Stomach (tissue), 9 donors: ENCODE data around the gene SFT2D3. TPM values are rescaled to one million over a fixed set of nuclear protein-coding genes. Genes with fewer than 3 reads are reported as not detected.
"Not testable (repeated sequence)": the region's sequence is repeated elsewhere in the genome, so short reads cannot be mapped to it uniquely, and the experiment has no call there.

Experiments used
- DNase-seq, 2 donors: peaks; one replicate each; pipeline versions ENCODE4 v3.0.0 to v3.0.0-alpha.2; 2013 to 2019
- H3K27ac ChIP-seq, 5 donors: fragments of 200-600 bp in 4 of 5; sonication (generic) in 4 of 5; one replicate each; pipeline ENCODE4 v1.5.1; 2013 to 2019; ENCODE audit warnings: mild to moderate bottlenecking in 1 of 5, moderate library complexity in 1 of 5
- H3K27me3 ChIP-seq, 3 donors: fragments of 200-600 bp; sonication (generic); one replicate each; pipeline ENCODE4 v1.5.1; 2017 to 2019; ENCODE audit warnings: mixed run types in 1 of 3
- H3K36me3 ChIP-seq, 4 donors: fragments of 200-600 bp; sonication (generic); 1 replicate in 3 of 4; 2 replicates in 1 of 4; pipeline ENCODE4 v1.5.1; 2016 to 2019
- H3K4me1 ChIP-seq, 4 donors: fragments of 200-600 bp; sonication (generic); one replicate each; pipeline ENCODE4 v1.5.1; 2016 to 2019
- H3K4me3 ChIP-seq, 4 donors: fragments of 200-600 bp; sonication (generic) in 3 of 4; one replicate each; pipeline ENCODE4 v1.5.1; 2016 to 2019; ENCODE audit warnings: mild to moderate bottlenecking in 1 of 4
- H3K9me3 ChIP-seq, 4 donors: fragments of 200-600 bp; sonication (generic); one replicate each; pipeline ENCODE4 v1.5.1; 2016 to 2019
- EP300 ChIP-seq: sonication (generic); formaldehyde crosslinking; IDR thresholded peaks from one replicate; pipeline ENCODE4 v1.6.1; 2017; ENCODE audit warnings: antibody characterized with exemption
- POLR2A ChIP-seq, 4 donors: fragments of 450-650 bp; IDR thresholded peaks; one replicate each; pipeline ENCODE4 v1.6.1; 2016; ENCODE audit warnings: antibody characterized with exemption in 4 of 4, control low read depth in 2 of 4, mild to moderate bottlenecking in 1 of 4, moderate library complexity in 1 of 4
- POLR2AphosphoS5 ChIP-seq, 3 donors: sonication (generic); formaldehyde crosslinking; IDR thresholded peaks; one replicate each; pipeline ENCODE4 v1.6.1; 2016; ENCODE audit warnings: antibody characterized with exemption in 3 of 3
- WGBS, 5 donors: extraction: QIAGEN DNeasy Blood & Tissue Kit in 3 of 5; methylation state at CpG; one replicate each; pipeline versions ENCODE4 v1.1.5 to v1.1.7; 2013 to 2018; 5-methylcytosine and 5-hydroxymethylcytosine counted together
- intact Hi-C: fragments of 100-400 bp; cut with DNase I; formaldehyde crosslinking; loops from one replicate; pipeline ENCODE4 v1.15.1; 2023; ENCODE audit warnings: low total_unique reads
- polyA plus RNA-seq, 3 donors: library from polyadenylated mRNA; stranded (reverse); fragments of 200-250 nt; gene quantifications; one replicate each; pipeline ENCODE4 v1.2.3, GENCODE V29; 2013
- total RNA-seq, 5 donors: library from RNA; depleted of rRNA; stranded (reverse); fragments of >200 nt; gene quantifications; one replicate each; pipeline versions ENCODE4 v1.1.0 to v1.2.3, GENCODE V29; 2014 to 2016
- TF ChIP-seq, protein P1 (sequence below), 7 experiments: fragments of 450-650 bp in 4 of 7; fragments of 200-600 bp in 3 of 7; sonication (generic) in 3 of 7; IDR thresholded peaks; one replicate each; pipeline ENCODE4 v1.5.1; 2016 to 2019; ENCODE audit warnings: antibody characterized with exemption in 7 of 7, control low read depth in 2 of 7, mild to moderate bottlenecking in 1 of 7
- donor health status: healthy with polysubstance abuse.
- donor health status: Bipolar disorder and iron deficiency.
- donor health status: healthy.

Gene SFT2D3
- total and polyA plus RNA-seq, 8 donors, result 2.1 to 35.6 (median 6.6) TPM

DNA sequence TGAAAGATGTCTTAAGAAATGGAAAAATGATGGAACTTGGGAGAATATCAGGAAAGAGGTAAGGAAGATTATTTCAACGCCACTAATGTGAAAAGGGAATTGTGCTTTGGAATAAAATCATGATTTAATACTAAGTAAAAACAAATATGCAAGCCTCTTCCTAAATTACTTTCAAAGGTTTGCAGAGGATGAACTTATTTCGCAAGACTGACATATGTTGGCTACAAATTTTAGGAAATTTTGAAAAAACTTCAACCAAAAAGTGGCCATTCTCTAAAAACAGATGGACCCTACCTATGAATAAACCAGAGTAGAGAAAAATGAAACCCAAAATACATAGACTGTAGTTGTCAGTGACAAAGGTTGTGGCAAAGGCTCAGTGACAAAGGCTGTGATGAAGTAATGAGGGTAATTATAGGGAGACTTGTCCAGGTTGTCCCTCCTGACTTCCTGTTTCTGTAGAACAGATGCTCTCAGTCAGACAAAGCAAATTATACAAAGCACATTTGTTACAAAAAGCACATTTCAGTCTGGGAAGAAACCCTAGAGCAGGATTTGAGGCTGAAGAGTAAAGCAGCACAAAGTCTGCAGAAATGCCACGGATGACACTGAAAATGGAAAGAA is 39.5 kb downstream of the SFT2D3 start:
- TF ChIP-seq POLR2AphosphoS5 (IDR thresholded peaks at IDR 0.05), result no peak
- TF ChIP-seq, protein P1, sequence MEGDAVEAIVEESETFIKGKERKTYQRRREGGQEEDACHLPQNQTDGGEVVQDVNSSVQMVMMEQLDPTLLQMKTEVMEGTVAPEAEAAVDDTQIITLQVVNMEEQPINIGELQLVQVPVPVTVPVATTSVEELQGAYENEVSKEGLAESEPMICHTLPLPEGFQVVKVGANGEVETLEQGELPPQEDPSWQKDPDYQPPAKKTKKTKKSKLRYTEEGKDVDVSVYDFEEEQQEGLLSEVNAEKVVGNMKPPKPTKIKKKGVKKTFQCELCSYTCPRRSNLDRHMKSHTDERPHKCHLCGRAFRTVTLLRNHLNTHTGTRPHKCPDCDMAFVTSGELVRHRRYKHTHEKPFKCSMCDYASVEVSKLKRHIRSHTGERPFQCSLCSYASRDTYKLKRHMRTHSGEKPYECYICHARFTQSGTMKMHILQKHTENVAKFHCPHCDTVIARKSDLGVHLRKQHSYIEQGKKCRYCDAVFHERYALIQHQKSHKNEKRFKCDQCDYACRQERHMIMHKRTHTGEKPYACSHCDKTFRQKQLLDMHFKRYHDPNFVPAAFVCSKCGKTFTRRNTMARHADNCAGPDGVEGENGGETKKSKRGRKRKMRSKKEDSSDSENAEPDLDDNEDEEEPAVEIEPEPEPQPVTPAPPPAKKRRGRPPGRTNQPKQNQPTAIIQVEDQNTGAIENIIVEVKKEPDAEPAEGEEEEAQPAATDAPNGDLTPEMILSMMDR (IDR thresholded peaks at IDR 0.05), result no peak
- no peak for TF ChIP-seq POLR2A (IDR thresholded peaks at IDR 0.05)
- Histone ChIP-seq H3K9me3 (no peaks in the 10 kb centered on the region), H3K36me3 (peaks cover 0 to 28% (median 23%) of the 10 kb centered on the region in 4 donors), H3K27me3 (no peaks in the 10 kb centered on the region), H3K4me3 (no peak overlapping the region), H3K4me1 (peaks cover 0 to 4% (median 0%) of the 10 kb centered on the region in 4 donors), H3K27ac (no peak overlapping the region)
- WGBS, 5 donors, result 92 to 98% (median 94%) methylated on average over 3 of the region's 3 CpGs
- DNase-seq, result peak in 1 of 2 donors; percentile 10
- intact Hi-C loops, result no loop called here

DNA sequence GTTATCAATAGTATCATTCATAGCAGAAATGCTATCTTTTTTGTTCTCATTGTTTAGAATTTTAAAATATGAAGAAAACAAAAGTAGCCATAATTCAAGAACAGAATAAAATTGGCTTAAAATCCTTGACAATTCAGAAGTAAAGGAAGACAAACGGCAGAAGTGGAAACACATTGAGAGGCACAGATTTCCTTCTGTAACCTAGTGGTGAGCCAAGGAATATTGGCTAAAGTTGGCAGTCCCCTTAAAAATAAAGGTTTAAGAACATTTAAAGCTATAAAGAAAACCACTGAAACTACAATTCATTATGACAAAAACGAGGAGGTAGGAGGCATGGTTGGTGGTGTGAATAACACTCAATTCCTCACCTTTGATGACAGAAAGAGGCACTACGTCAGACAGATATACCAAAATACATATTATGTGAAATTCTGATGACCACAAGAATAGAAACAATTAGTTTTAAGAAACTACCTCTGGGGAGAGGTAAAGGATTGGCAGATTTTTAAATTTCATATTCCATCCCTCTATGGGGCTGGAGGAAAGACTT is 42.3 kb downstream of the SFT2D3 start:
- TF ChIP-seq EP300 (no peak), POLR2AphosphoS5 (IDR thresholded peaks at IDR 0.05) (no peak), POLR2A (IDR thresholded peaks at IDR 0.05) (no peak)
- TF ChIP-seq, protein P1 (IDR thresholded peaks at IDR 0.05), result no peak
- DNase-seq, result no peak
- 78 to 82% (median 79%) methylated on average over 3 of the region's 3 CpGs for WGBS, 5 donors
- no peak overlapping the region for H3K27ac ChIP-seq
- intact Hi-C loops, result no loop called here
- no peaks in the 10 kb centered on the region for H3K4me1 ChIP-seq
- H3K9me3 ChIP-seq, result no peaks in the 10 kb centered on the region
- no peaks in the 10 kb centered on the region for H3K27me3 ChIP-seq
- H3K36me3 ChIP-seq, result peaks cover 0 to 44% (median 34%) of the 10 kb centered on the region in 4 donors
- no peak overlapping the region for H3K4me3 ChIP-seq

DNA sequence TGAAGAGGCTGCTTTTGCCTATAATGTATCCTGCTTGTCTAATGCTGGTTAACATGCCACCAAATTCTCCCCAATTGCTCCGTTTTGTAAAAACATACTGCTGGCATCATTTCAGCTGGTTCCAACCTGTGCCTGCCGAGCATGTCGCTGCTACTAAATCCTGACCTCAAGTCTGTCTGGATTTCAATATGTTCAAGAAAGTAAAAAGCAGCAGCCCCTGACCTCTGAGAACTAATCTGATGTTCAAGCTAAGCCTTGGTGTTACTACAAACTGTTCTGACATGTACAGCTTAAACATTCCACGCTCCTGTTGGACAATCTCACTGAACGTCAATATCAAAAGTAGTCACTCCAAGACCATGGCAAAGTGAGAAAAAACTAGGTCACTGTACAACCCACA is 46.3 kb downstream of the SFT2D3 start:
- peaks cover 0 to 43% (median 37%) of the 10 kb centered on the region in 4 donors for H3K36me3 ChIP-seq
- H3K9me3 ChIP-seq, result no peaks in the 10 kb centered on the region
- no peak for TF ChIP-seq EP300
- no peak for TF ChIP-seq POLR2A (IDR thresholded peaks at IDR 0.05)
- no peak for TF ChIP-seq POLR2AphosphoS5 (IDR thresholded peaks at IDR 0.05)
- TF ChIP-seq, protein P1 (IDR thresholded peaks at IDR 0.05), result no peak
- intact Hi-C loops, result no loop called here
- H3K27me3 ChIP-seq, result no peaks in the 10 kb centered on the region
- no peak overlapping the region for H3K4me3 ChIP-seq
- no peak overlapping the region for H3K27ac ChIP-seq
- H3K4me1 ChIP-seq, result no peaks in the 10 kb centered on the region
- 88 to 96% (median 95%) methylated on average over 5 of the region's 5 CpGs for WGBS, 5 donors
- DNase-seq, result no peak

DNA sequence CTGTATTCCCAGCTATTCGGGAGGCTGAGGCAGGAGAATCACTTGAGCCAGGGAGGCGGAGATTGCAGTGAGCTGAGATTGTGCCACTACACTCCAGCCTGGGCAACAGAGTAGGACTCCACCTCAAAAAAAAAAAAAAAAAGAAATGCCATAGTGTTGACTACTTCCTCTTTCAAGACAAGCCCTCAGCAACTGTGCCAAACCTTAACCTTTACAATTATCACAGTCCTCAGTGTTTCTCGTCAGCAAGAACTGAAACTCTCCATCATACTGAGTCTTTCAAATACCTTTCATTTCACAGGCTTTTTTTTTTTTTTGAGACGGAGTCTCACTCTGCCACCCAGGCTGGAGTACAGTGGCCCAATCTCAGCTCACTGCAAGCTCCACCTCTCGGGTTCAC is 48.2 kb downstream of the SFT2D3 start:
- H3K4me1 ChIP-seq, DNase-seq, H3K4me3 ChIP-seq, H3K27ac ChIP-seq, H3K27me3 ChIP-seq, H3K9me3 ChIP-seq, intact Hi-C loops: not testable (repeated sequence)
- WGBS, 5 donors, result 73 to 85% (median 76%) methylated on average over 5 of the region's 5 CpGs
- H3K36me3 ChIP-seq, result peaks cover 0 to 32% (median 32%) of the 10 kb centered on the region in 4 donors

DNA sequence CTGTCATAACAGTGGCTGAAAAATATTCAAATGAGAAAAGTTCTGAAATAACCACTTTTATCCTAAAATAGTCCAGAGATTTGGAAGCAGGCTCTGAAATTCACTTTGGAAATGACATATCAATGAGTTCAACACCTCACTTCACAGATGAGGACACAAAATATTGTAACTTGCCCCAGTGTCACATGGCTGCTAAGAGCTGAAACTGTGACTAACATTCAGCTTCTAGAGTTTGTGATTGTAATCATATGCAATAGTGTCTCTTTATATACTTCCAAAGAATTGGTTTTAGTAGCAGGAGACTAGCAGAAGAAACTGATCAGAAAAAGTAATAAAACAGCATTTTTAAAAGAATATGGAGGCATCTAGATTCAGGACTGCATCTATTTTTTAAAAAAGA is 52.1 kb downstream of the SFT2D3 start:
- H3K4me3 ChIP-seq, result no peak overlapping the region
- TF ChIP-seq EP300 (no peak), POLR2A (IDR thresholded peaks at IDR 0.05) (no peak), POLR2AphosphoS5 (IDR thresholded peaks at IDR 0.05) (no peak)
- TF ChIP-seq, protein P1 (IDR thresholded peaks at IDR 0.05), result no peak
- no peak overlapping the region for H3K27ac ChIP-seq
- H3K27me3 ChIP-seq, result no peaks in the 10 kb centered on the region
- peaks cover 0 to 43% (median 9%) of the 10 kb centered on the region in 4 donors for H3K36me3 ChIP-seq
- intact Hi-C loops, result no loop called here
- no peaks in the 10 kb centered on the region for H3K9me3 ChIP-seq
- H3K4me1 ChIP-seq, result no peaks in the 10 kb centered on the region
- DNase-seq, result no peak
